Mesothelial cell of epicardium (in vitro differentiated cells): ENCODE results near the gene DOCK4. TPM values are rescaled to one million over a fixed set of nuclear protein-coding genes. Genes with fewer than 3 reads are reported as not detected.

Experiments used
- DNase-seq, 2 experiments: peaks; one replicate each; pipeline ENCODE4 v3.0.0; 2021; ENCODE audit warnings: low spot score in 2 of 2; ENCODE audit not compliant: unreplicated experiment in 2 of 2
- H3K27ac Mint-ChIP-seq: 2 replicates; pipeline ENCODE4 v1.8.0; 2021; ENCODE audit warnings: mixed read lengths
- H3K27me3 Mint-ChIP-seq: 2 replicates; pipeline ENCODE4 v1.8.0; 2021; ENCODE audit warnings: low read depth, mixed read lengths
- H3K36me3 Mint-ChIP-seq: 2 replicates; pipeline ENCODE4 v1.8.0; 2021; ENCODE audit warnings: mixed read lengths
- H3K4me1 Mint-ChIP-seq: 2 replicates; pipeline ENCODE4 v1.8.0; 2021; ENCODE audit warnings: mixed read lengths
- H3K4me3 Mint-ChIP-seq: 2 replicates; pipeline ENCODE4 v1.8.0; 2021; ENCODE audit warnings: mild to moderate bottlenecking, moderate library complexity, mixed read lengths
- H3K9me3 Mint-ChIP-seq: 2 replicates; pipeline ENCODE4 v1.8.0; 2021; ENCODE audit warnings: mixed read lengths
- CTCF ChIP-seq: fragments of 200-600 bp; sonication (generic); IDR thresholded peaks from one replicate; pipeline ENCODE4 v1.5.0; 2021; ENCODE audit warnings: antibody characterized with exemption; ENCODE audit not compliant: unreplicated experiment
- total RNA-seq: library from RNA; stranded (reverse); gene quantifications from 3 replicates; pipeline ENCODE4 v1.2.1, GENCODE V29; 2021

DOCK4 gene
- total RNA-seq, 1 donor from 2014 or later, result 27.7 TPM

- Mint-ChIP-seq H3K4me1 (peaks cover 11% of the 10 kb centered on the region), H3K4me3 (no peak overlapping the region), H3K9me3 (peaks cover 7% of the 10 kb centered on the region), H3K36me3 (no peaks in the 10 kb centered on the region), H3K27ac (no peak overlapping the region), H3K27me3 (no peaks in the 10 kb centered on the region)
- TF ChIP-seq CTCF, result no peak
- no peak for DNase-seq
Measured at GRCh38 chr7:112193915-112194502, 12.2 kb downstream of the DOCK4 start.

- H3K4me3 Mint-ChIP-seq, result no peak overlapping the region
- TF ChIP-seq CTCF, result no peak
- H3K36me3 Mint-ChIP-seq, result no peaks in the 10 kb centered on the region
- H3K4me1 Mint-ChIP-seq, result peaks cover 11% of the 10 kb centered on the region
- DNase-seq, result no peak
- H3K27ac Mint-ChIP-seq, result no peak overlapping the region
- peaks cover 7% of the 10 kb centered on the region for H3K9me3 Mint-ChIP-seq
- no peaks in the 10 kb centered on the region for H3K27me3 Mint-ChIP-seq
Measured at GRCh38 chr7:112192236-112193154, 13.7 kb downstream of the DOCK4 start.

DNA sequence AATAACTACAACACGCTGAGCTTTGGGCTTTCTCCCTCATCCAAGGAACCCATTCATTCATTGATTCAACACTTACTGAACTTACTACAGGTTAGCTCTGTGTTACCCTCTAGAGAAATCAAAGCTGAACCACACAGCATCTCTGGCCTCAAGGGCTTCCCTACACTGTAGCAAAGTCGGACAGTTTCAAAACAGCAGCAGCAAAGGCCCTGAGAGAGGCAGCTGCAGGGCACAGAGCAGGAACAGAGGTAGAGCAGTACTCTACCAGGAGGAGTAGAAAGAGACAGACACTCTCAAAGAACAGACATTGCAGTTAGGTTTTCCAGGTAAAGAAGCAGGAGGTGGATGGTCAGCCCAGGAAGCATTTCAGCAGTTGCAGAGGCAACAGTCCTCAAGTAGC, 16.1 kb downstream of the DOCK4 start:
- TF ChIP-seq CTCF, result no peak
- H3K27ac Mint-ChIP-seq, result no peak overlapping the region
- H3K36me3 Mint-ChIP-seq, result no peaks in the 10 kb centered on the region

GRCh38 chr7:112189691-112190090, 16.5 kb downstream of the DOCK4 start:
- Mint-ChIP-seq H3K27ac (no peak overlapping the region), H3K27me3 (no peaks in the 10 kb centered on the region), H3K4me1 (peaks cover 10% of the 10 kb centered on the region), H3K36me3 (no peaks in the 10 kb centered on the region), H3K4me3 (no peak overlapping the region), H3K9me3 (peaks cover 7% of the 10 kb centered on the region)
- TF ChIP-seq CTCF, result no peak
- DNase-seq, result no peak

More for the DNA sequence above, 16.1 kb downstream of the DOCK4 start:
- Mint-ChIP-seq H3K9me3 (peaks cover 7% of the 10 kb centered on the region), H3K27me3 (no peaks in the 10 kb centered on the region), H3K4me1 (peaks cover 9% of the 10 kb centered on the region), H3K4me3 (no peak overlapping the region)
- no peak for DNase-seq

DNA sequence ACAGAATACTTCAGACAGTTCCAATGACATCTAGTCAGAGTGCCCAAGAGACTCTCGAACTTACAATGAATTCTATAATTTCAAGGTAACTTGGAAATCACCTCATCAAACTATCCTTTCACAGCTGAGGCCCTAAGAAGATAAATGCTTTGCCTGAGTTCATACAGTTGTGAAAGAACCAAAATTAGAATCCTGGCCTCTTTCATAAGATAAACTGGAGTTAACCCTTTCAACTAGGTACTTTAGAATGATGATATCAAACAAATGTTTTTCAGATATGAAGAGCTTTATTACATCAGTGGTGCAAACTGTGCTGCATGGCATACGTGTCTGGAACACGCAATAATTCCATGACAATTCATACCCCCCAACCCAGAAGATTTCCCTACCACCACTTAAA, 17.9 kb downstream of the DOCK4 start:
- TF ChIP-seq CTCF, result no peak
- Mint-ChIP-seq H3K27me3 (no peaks in the 10 kb centered on the region), H3K36me3 (no peaks in the 10 kb centered on the region), H3K4me3 (no peak overlapping the region), H3K9me3 (no peaks in the 10 kb centered on the region), H3K27ac (no peak overlapping the region), H3K4me1 (peaks cover 12% of the 10 kb centered on the region)
- no peak for DNase-seq
